ENCODE measurements around the gene SREBF1.
A peak's percentile ranks its signal among the peaks of the same experiment; 100 is the strongest.

SREBF1 gene

DNA sequence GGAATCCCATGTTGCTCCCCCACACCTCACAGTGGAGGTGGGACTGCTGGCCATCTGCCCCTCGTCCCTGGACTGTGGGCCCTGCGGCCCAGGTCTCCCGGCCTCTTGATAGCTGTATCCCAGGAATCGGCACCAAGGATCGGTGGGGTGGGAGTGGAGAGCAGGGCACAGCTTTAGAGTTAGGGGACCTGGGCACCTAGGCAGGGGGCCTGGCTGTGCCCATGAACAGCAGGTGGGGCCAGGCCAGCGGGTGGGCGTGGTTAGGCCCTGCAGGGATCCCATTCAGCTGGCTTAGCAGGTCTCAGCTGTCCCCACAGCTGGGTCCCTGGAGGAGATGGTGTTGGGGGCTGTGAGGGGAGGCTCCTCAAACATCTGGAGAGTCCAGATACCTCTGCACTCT is 49.2 kb downstream of the SREBF1 start:
- Histone ChIP-seq H3K36me3 (ENCODE audit: control insufficient read depth in 4 of 4, insufficient read depth in 4 of 4, low read length in 3 of 4) (peaks cover 0 to 10% (median 0%) of the 10 kb centered on the region in 4 experiments), H3K4me3 (ENCODE audit: control insufficient read depth in 1 of 7, extremely low read depth in 1 of 7, insufficient read depth in 4 of 7, low read depth in 2 of 7, low read length in 6 of 7) (no peak overlapping the region), H3K27ac (ENCODE audit: insufficient read depth in 1 of 2, low read depth in 1 of 2, low read length in 2 of 2, poor library complexity in 1 of 2, severe bottlenecking in 2 of 2) (no peak overlapping the region), H3K27me3 (replicated peaks in 2 of 5; ENCODE audit: control insufficient read depth in 4 of 5, insufficient read depth in 5 of 5, low read length in 4 of 5) (no peaks in the 10 kb centered on the region), H3K4me1 (ENCODE audit: control extremely low read depth in 1 of 4, control insufficient read depth in 4 of 4, insufficient read depth in 4 of 4, low read length in 3 of 4) (peaks cover 0 to 68% (median 51%) of the 10 kb centered on the region in 4 experiments), H3K9me3 (ENCODE audit: control extremely low read depth in 1 of 5, control insufficient read depth in 4 of 5, insufficient read depth in 2 of 5, low read depth in 1 of 5, low read length in 4 of 5) (no peaks in the 10 kb centered on the region)
- WGBS (ENCODE audit: insufficient coverage): 96% methylated on average over 6 of the region's 7 CpGs
- ChIA-PET POLR2A (no interaction called here), CTCF (interaction anchor here (0.6 to 2.5 kb wide), 4 partner anchors 11 to 100 kb away, joined by 3 to 10 read pairs (median 4); no protein-coding TSS in a partner anchor)
- no peak for DNase-seq

DNA sequence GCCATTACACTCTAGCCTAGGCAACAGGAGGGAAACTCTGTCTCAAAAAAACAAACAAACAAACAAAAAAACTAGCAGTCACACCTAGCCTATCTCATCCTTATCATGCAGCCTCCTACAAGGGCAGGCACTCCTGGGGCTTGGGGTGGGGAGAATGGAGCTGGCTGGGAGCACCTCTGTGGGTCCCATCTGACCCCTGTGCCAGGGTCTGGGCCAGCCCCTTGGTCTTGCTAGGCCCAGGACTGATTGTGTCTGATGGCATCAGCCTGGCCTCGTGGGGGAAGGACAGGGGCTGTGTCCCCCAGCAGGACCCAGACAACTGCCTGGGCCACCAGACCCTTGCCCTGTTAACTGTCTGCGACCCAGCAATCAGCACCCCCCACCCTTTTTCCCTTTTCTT is 49.8 kb downstream of the SREBF1 start:
- no peak overlapping the region for H3K4me3 ChIP-seq (ENCODE audit: control insufficient read depth in 1 of 7, extremely low read depth in 1 of 7, insufficient read depth in 4 of 7, low read depth in 2 of 7, low read length in 6 of 7)
- no peaks in the 10 kb centered on the region for H3K27me3 ChIP-seq (replicated peaks in 2 of 5; ENCODE audit: control insufficient read depth in 4 of 5, insufficient read depth in 5 of 5, low read length in 4 of 5)
- H3K27ac ChIP-seq (ENCODE audit: insufficient read depth in 1 of 2, low read depth in 1 of 2, low read length in 2 of 2, poor library complexity in 1 of 2, severe bottlenecking in 2 of 2): no peak overlapping the region
- ChIA-PET CTCF (interaction anchor here (0.9 to 2.5 kb wide), 5 partner anchors 11 to 75 kb away, joined by 3 to 10 read pairs (median 4); no protein-coding TSS in a partner anchor), POLR2A (no interaction called here)
- peaks cover 0 to 10% (median 0%) of the 10 kb centered on the region in 4 experiments for H3K36me3 ChIP-seq (ENCODE audit: control insufficient read depth in 4 of 4, insufficient read depth in 4 of 4, low read length in 3 of 4)
- peaks cover 0 to 66% (median 50%) of the 10 kb centered on the region in 4 experiments for H3K4me1 ChIP-seq (ENCODE audit: control extremely low read depth in 1 of 4, control insufficient read depth in 4 of 4, insufficient read depth in 4 of 4, low read length in 3 of 4)
- no peak for DNase-seq
- WGBS (ENCODE audit: insufficient coverage): 100% methylated on average over 1 of the region's 2 CpGs
- no peaks in the 10 kb centered on the region for H3K9me3 ChIP-seq (ENCODE audit: control extremely low read depth in 1 of 5, control insufficient read depth in 4 of 5, insufficient read depth in 2 of 5, low read depth in 1 of 5, low read length in 4 of 5)

DNA sequence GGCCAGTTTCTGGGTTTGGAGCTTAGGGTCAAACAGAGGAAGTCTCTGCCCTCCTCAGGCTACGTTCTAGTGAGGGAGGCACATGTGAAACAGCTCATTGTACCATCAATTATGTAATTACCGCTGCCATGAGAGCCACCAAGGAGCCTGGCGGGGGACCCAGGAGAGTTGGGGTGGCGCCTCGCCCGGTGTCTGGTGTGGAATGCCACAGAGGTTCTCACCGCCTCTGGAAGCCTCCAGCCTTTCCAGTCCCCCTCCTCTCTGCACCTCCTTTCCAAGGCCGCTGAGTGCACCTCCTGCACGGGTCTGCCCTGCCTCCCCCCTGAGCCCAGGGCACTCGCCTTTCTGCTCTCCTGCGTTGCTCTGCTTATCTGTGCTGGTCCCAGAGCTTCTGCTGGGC is 51.4 kb downstream of the SREBF1 start:
- Histone ChIP-seq H3K4me3 (ENCODE audit: control insufficient read depth in 1 of 7, extremely low read depth in 1 of 7, insufficient read depth in 4 of 7, low read depth in 2 of 7, low read length in 6 of 7) (no peak overlapping the region), H3K36me3 (ENCODE audit: control insufficient read depth in 4 of 4, insufficient read depth in 4 of 4, low read length in 3 of 4) (peaks cover 0 to 10% (median 0%) of the 10 kb centered on the region in 4 experiments), H3K9me3 (ENCODE audit: control extremely low read depth in 1 of 5, control insufficient read depth in 4 of 5, insufficient read depth in 2 of 5, low read depth in 1 of 5, low read length in 4 of 5) (no peaks in the 10 kb centered on the region), H3K4me1 (ENCODE audit: control extremely low read depth in 1 of 4, control insufficient read depth in 4 of 4, insufficient read depth in 4 of 4, low read length in 3 of 4) (peaks cover 0 to 66% (median 54%) of the 10 kb centered on the region in 4 experiments), H3K27me3 (replicated peaks in 2 of 5; ENCODE audit: control insufficient read depth in 4 of 5, insufficient read depth in 5 of 5, low read length in 4 of 5) (no peaks in the 10 kb centered on the region), H3K27ac (ENCODE audit: insufficient read depth in 1 of 2, low read depth in 1 of 2, low read length in 2 of 2, poor library complexity in 1 of 2, severe bottlenecking in 2 of 2) (no peak overlapping the region)
- WGBS (ENCODE audit: insufficient coverage): 92% methylated on average over 11 of the region's 11 CpGs
- ChIA-PET CTCF (interaction anchor here (0.6 to 2.5 kb wide), 7 partner anchors 9 to 103 kb away, joined by 3 to 5 read pairs (median 4); no protein-coding TSS in a partner anchor), POLR2A (interaction anchor here (0.7 kb wide), 2 partner anchors 21 to 68 kb away, joined by 3 read pairs; no protein-coding TSS in a partner anchor)
- DNase-seq: no peak

DNA sequence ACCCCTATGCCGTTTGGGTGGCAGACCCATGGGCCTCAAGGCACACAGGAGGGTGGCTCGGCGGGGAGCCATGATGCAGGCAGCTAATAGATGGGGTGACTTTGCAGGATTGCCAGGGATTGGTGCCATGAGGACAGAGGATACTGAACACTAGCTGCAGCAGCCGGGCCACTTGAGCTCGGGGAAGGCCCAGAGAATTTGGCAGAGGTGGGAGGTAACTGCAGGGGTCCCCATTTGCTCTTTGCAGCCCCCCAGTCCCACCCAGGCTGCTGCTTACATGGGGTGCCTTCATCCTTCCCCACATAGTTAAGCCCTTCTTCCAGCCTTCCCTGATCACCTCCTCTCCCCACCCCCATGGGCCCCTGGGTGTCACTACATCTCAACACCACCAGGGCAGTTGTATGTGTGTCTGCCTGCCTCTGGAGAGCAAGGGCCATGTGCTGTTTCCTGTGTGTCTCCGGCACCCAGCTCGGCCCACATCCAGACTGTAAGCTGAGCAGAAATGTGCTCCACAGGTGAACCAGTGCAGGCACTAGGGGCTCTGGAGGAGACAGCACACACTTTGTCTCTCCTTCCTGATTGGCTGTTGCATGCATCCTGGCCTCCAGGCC is 52.0 kb downstream of the SREBF1 start:
- no peaks in the 10 kb centered on the region for H3K9me3 ChIP-seq (ENCODE audit: control extremely low read depth in 1 of 5, control insufficient read depth in 4 of 5, insufficient read depth in 2 of 5, low read depth in 1 of 5, low read length in 4 of 5)
- no peaks in the 10 kb centered on the region for H3K27me3 ChIP-seq (replicated peaks in 2 of 5; ENCODE audit: control insufficient read depth in 4 of 5, insufficient read depth in 5 of 5, low read length in 4 of 5)
- H3K36me3 ChIP-seq (ENCODE audit: control insufficient read depth in 4 of 4, insufficient read depth in 4 of 4, low read length in 3 of 4): peaks cover 0 to 10% (median 0%) of the 10 kb centered on the region in 4 experiments
- 82% methylated on average over 5 of the region's 7 CpGs for WGBS (ENCODE audit: insufficient coverage)
- H3K4me1 ChIP-seq (ENCODE audit: control extremely low read depth in 1 of 4, control insufficient read depth in 4 of 4, insufficient read depth in 4 of 4, low read length in 3 of 4): peaks cover 0 to 67% (median 54%) of the 10 kb centered on the region in 4 experiments
- H3K4me3 ChIP-seq (ENCODE audit: control insufficient read depth in 1 of 7, extremely low read depth in 1 of 7, insufficient read depth in 4 of 7, low read depth in 2 of 7, low read length in 6 of 7): peak overlapping the region in 3 of 7 experiments; percentile 63 to 78 (median 73)
- H3K27ac ChIP-seq (ENCODE audit: insufficient read depth in 1 of 2, low read depth in 1 of 2, low read length in 2 of 2, poor library complexity in 1 of 2, severe bottlenecking in 2 of 2): no peak overlapping the region
- peak in 2 of 3 donors; percentile 48 to 54 for DNase-seq
- ChIA-PET CTCF (interaction anchor here (0.6 to 1.6 kb wide), 13 partner anchors 9 to 103 kb away, joined by 3 to 7 read pairs (median 3); no protein-coding TSS in a partner anchor), POLR2A (no interaction called here)

DNA sequence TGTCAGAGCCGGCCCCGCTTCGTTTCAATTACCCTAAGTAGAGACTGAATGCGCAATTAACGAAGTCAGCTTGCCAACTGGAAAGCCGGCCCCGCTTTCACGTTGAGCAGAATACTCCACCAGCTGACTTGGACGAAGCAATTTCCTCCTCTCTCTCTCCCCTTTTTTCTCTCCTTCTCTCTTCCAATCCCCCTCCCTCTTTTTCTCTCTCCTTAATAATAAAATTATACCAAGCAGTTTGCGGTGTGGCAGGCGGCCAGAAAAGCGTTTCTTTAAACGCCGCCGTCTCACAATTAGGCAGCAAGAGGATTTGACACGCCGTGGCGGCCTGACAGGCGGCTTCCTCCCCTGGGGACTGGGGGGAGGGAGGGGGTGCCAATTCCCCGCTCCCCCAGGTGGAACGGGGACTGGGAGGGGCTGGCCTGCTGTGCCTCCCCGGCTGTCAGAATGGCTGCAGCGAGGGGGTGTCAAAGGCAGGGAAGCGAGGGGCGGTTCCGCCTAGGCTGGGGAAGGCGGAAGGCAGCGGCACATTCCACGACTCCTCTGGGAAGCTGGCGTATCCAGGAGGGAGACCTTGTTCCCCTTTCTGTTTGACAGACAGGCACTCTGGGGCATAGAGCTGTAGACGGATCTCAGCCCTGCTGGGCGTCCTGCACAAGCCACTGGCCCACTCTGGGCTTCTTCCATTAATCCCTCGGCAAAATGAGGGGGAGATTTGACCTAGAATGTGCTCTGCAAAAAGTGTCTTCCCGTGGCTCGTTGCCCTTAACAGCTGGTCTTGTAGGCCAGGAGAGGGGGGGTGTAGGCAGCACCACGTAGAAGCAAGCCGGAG is 52.7 kb downstream of the SREBF1 start:
- Histone ChIP-seq H3K4me3 (ENCODE audit: control insufficient read depth in 1 of 7, extremely low read depth in 1 of 7, insufficient read depth in 4 of 7, low read depth in 2 of 7, low read length in 6 of 7) (peak overlapping the region; percentile 31 to 78 (median 67)), H3K27ac (ENCODE audit: insufficient read depth in 1 of 2, low read depth in 1 of 2, low read length in 2 of 2, poor library complexity in 1 of 2, severe bottlenecking in 2 of 2) (no peak overlapping the region), H3K36me3 (ENCODE audit: control insufficient read depth in 4 of 4, insufficient read depth in 4 of 4, low read length in 3 of 4) (peaks cover 0 to 10% (median 0%) of the 10 kb centered on the region in 4 experiments), H3K4me1 (ENCODE audit: control extremely low read depth in 1 of 4, control insufficient read depth in 4 of 4, insufficient read depth in 4 of 4, low read length in 3 of 4) (peaks cover 0 to 69% (median 53%) of the 10 kb centered on the region in 4 experiments), H3K9me3 (ENCODE audit: control extremely low read depth in 1 of 5, control insufficient read depth in 4 of 5, insufficient read depth in 2 of 5, low read depth in 1 of 5, low read length in 4 of 5) (no peaks in the 10 kb centered on the region), H3K27me3 (replicated peaks in 2 of 5; ENCODE audit: control insufficient read depth in 4 of 5, insufficient read depth in 5 of 5, low read length in 4 of 5) (no peaks in the 10 kb centered on the region)
- 9% methylated on average over 31 of the region's 37 CpGs for WGBS (ENCODE audit: insufficient coverage)
- DNase-seq: peak; percentile 36 to 74 (median 69)
- ChIA-PET CTCF (interaction anchor here (0.6 to 1.6 kb wide), 10 partner anchors 10 to 93 kb away, joined by 3 to 7 read pairs (median 3); no protein-coding TSS in a partner anchor), POLR2A (interaction anchor here (0.8 kb wide), 1 partner anchor 8 kb away, joined by 4 read pairs; no protein-coding TSS in a partner anchor)

DNA sequence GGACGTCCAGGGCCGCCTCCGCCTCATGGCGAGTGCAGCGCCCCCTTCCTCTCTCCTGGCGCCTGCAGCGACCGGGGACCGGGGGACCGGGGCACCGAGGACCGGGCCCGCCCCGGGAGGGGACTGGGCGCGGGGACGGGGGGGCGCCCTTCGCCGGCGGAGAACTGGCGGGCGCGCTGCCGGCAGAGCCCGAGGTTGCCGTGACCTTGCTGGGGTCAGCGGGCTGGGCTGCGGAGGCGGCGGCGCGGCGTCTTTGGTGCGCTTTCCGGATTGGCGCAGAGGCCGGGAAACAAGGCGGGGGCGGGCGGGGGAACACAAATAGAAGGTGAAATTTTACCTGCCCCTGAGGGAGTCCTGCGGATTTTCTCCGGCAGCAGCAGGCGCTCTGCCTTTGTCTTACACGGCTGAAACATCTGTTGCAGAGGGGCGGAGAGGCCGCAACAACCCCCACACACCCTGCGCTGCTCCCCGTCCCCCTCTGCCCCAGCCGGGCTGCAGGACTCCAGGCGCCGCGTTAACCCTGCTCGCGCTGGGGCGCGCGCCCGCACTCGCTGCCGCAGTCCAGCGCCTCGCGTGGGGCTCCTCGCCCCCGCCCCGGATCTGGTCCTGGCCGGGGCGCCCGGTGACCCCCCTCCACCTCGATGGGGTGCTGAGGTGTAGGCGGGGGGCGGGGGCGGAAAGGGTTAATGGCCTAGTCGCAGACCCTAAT is 53.5 kb downstream of the SREBF1 start:
- DNase-seq: peak in 2 of 3 donors; percentile 41 to 60
- H3K9me3 ChIP-seq (ENCODE audit: control extremely low read depth in 1 of 5, control insufficient read depth in 4 of 5, insufficient read depth in 2 of 5, low read depth in 1 of 5, low read length in 4 of 5): no peaks in the 10 kb centered on the region
- no peaks in the 10 kb centered on the region for H3K27me3 ChIP-seq (replicated peaks in 2 of 5; ENCODE audit: control insufficient read depth in 4 of 5, insufficient read depth in 5 of 5, low read length in 4 of 5)
- ChIA-PET CTCF (interaction anchor here (0.9 to 1.5 kb wide), 3 partner anchors 9 to 90 kb away, joined by 3 to 7 read pairs (median 3); no protein-coding TSS in a partner anchor), POLR2A (interaction anchor here (0.8 kb wide), 1 partner anchor 9 kb away, joined by 4 read pairs; no protein-coding TSS in a partner anchor)
- H3K4me1 ChIP-seq (ENCODE audit: control extremely low read depth in 1 of 4, control insufficient read depth in 4 of 4, insufficient read depth in 4 of 4, low read length in 3 of 4): peaks cover 0 to 71% (median 53%) of the 10 kb centered on the region in 4 experiments
- no peak overlapping the region for H3K27ac ChIP-seq (ENCODE audit: insufficient read depth in 1 of 2, low read depth in 1 of 2, low read length in 2 of 2, poor library complexity in 1 of 2, severe bottlenecking in 2 of 2)
- H3K4me3 ChIP-seq (ENCODE audit: control insufficient read depth in 1 of 7, extremely low read depth in 1 of 7, insufficient read depth in 4 of 7, low read depth in 2 of 7, low read length in 6 of 7): peak overlapping the region; percentile 31 to 78 (median 67)
- WGBS (ENCODE audit: insufficient coverage): under 1% methylated on average over 32 of the region's 75 CpGs
- H3K36me3 ChIP-seq (ENCODE audit: control insufficient read depth in 4 of 4, insufficient read depth in 4 of 4, low read length in 3 of 4): peaks cover 0 to 10% (median under 1%) of the 10 kb centered on the region in 4 experiments

All from common myeloid progenitor, CD34-positive (primary cell).